CD4-positive, alpha-beta T cell treated with Interleukin-15 for 1 hour (primary cell): ENCODE measurements around the gene HDAC2.
"Not testable (repeated sequence)": the region's sequence is repeated elsewhere in the genome, so short reads cannot be mapped to it uniquely, and the experiment has no call there.

Experiments used
- DNase-seq: peaks from one replicate; pipeline ENCODE4 v3.0.0-alpha.2; 2020

The HDAC2 gene

GRCh38 chr6:113969888-113970804 lies 802 bp downstream of the HDAC2 start:
- peak; percentile 36 for DNase-seq

- no peak for DNase-seq
Measured at GRCh38 chr6:113968472-113968871, 2.5 kb downstream of the HDAC2 start.

DNA sequence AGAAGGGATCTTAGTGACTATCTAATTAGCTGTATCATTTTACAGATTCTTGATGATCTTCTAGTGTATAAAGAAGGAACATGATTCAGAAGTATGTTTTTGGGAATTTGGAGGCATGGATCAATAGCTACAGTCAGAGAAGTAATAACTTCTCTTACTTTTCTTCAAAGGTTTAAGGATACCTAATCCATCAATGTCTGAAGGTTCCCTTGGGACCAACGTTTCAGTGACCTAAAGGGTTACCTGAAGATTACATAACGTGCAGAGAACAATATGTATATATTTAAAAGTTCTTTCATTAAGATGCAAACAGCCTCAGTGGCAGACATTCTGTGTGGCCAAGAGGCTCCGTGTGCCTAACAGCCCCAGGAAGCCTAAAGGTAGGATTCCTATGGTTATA lies 3.2 kb downstream of the HDAC2 start:
- DNase-seq, result no peak

DNA sequence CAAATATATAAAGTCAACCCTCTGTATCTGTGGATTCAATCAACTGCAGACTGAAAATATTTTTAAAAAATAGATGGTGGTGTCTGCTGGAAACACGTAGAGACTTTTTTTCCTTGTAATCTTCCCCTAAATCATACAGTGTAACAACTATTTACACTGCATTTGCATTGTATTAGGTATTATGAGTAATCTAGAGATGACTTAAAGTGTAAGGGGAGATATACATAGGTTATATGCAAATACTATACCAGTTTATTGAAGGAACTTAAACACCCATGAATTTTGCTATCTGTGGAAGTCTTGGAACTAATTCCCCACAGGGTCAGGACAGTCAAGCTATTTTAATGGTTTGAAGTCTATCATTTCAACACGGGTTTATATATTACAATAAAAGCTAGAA lies 10.2 kb downstream of the HDAC2 start:
- no peak for DNase-seq

DNA sequence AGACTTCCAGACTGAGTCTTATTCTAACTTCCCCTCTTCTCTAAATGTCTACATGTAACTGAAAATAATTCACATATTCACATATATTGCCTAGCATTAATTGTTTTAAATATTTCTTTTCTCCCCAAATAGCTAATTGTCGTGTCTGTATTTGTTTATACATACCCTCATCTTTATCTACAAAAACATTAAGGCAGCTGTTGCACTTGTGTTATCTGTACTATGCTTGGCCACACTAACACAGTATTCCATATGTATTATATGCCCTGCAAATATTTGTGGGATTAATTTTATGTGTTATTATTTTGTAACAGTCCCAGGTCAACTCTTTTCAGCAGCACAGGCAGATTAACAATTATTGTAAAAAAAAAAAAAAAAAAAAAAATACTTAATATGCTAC lies 11.7 kb downstream of the HDAC2 start:
- DNase-seq, result no peak

DNA sequence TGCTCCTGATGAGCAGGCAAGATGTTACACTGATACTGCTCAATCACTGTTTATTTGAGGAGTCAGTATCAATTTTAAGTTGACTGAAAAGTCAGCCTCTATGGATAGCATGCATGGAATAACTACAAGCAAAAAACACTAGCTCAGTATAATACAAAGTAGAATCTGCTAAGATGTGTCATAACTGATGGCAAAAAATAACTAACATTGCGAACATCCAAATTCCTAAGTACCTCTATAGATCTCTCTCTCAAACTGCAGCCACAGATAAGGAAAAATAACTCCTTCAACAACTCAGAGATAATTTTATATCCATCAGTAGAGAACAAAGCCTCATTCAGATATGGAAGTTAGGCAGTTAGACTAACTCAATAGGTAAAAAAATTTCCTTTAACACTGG lies 16.3 kb downstream of the HDAC2 start:
- no peak for DNase-seq

DNA sequence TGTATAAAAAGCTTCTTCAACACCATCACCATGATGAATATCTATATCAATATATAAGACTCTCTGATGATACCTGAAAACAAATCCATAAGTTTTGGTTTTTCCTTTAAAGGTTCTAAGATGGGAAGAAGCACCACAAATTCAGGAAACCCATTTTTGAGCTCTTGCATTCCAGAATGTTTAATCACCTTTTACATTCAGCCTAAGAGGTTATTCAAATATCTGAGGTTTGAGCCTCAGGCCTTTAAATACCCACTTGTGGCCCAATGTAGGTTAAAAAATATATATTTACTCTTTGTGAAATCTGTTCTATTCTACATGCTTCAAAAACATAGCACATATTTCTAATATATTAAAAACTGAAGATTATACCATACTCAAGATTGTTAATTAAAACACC lies 17.6 kb downstream of the HDAC2 start:
- DNase-seq, result no peak

DNA sequence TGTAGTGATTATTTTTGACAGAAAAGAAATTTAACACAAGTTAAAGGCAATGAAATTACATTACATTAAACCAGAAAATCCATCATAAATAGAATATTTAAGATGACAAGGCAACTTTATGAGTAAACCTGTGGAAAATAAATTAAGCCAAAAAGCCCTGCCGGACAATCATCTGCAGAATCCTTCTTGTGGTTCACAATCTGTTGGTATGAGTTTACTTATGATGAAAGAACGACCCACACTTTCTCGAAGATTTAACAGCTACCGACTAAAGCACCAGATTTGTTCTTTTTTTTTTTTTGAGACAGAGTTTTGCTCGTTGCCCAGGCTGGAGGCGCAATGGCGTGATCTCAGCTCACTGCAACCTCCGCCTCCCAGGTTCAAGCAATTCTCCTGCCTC lies 21.4 kb downstream of the HDAC2 start:
- DNase-seq, result no peak

DNA sequence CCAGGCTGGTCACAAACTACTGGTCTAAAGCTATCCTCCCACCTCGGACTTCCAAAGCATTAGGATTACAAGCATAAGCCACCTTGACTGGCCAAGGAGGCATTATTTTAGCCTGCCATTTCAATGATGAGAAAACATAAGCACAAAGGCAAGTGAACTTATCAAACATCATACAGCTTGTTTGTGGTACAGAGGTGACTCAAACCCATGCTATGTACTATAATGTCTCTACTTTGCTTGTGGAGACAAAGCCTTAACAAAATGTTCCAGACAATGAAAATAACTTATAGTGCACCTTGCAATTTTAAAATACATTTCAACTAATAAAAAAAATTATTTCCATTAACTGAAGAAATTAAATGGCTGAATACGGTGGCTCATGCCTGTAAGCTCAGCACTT lies 26.2 kb downstream of the HDAC2 start:
- DNase-seq, result no peak

DNA sequence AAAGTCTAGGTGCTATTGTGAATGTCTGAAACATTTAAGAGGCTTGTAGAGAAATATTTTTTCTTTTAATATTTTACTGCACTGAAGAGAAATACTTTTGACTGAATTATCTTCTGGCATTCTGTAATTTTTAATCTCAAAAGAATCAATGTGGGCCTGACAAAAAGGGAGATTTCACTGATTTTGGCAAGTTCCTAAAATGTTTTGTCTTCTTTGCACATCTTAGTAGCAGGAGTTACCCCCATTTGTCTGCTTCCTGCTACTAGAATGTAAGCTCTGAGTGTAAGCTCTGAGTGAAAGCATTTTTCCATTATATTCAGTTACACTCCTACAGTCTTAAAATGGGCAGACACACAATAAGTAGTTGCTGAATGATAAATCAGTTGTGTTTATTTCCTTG lies 31.1 kb downstream of the HDAC2 start:
- DNase-seq, result no peak

GRCh38 chr6:113936093-113936934 lies 34.6 kb downstream of the HDAC2 start:
- DNase-seq, result no peak

DNA sequence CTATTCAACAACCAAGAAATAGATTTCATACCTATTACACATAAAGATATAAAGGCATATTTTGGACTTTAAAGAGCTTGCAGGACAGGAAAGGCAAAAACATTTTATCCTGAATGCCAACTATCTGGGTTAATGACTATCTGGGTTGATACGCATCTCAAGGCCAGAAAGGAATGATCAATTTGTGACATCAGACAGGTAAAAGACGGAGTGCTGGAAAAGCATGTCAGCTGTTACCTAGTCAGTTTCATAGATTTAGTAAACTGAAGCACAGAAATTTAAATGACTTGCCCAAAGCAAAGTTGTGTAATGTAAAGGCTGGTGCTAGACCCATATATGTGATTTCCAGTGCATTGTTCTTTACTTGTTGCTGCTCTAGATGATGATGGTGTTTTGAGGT lies 36.8 kb downstream of the HDAC2 start:
- DNase-seq, result no peak

GRCh38 chr6:113931907-113932306 lies 39.0 kb downstream of the HDAC2 start:
- DNase-seq, result not testable (repeated sequence)

GRCh38 chr6:113930183-113930582 lies 40.8 kb downstream of the HDAC2 start:
- no peak for DNase-seq

GRCh38 chr6:113927001-113927400 lies 43.9 kb downstream of the HDAC2 start:
- DNase-seq, result no peak

- DNase-seq, result no peak
Measured at GRCh38 chr6:113925378-113925777, 45.6 kb downstream of the HDAC2 start.

- no peak for DNase-seq
Measured at GRCh38 chr6:113924312-113924723, 46.6 kb downstream of the HDAC2 start.

- DNase-seq, result no peak
Measured at GRCh38 chr6:113923526-113923925, 47.4 kb downstream of the HDAC2 start.

DNA sequence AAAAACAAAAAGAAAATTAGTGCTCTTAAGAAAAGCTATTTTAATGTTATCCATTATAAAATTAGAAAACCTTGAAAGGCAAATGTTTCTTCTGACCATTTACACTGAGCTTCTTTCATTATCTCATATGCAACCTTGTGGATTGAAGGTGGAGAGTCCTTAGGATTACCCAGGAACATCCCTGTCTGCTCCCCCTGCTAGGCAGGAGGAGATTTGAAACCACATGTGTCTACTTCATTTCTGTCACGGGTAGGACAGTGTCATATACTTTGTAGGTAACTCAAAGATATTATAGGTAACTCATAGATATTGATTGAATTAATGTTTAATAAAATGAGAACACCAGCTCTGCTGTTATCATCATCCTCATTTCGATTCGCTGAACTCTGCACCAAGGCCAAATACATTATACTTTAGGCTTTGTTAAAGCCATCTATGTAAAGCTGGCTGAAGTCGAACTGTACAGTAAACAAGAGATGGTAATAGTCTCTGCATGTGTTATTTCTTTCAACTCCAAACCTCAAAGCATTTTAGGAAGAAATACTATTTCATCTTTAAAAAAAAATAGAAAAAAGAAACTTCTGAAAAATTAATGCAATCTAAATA lies 49.5 kb downstream of the HDAC2 start:
- DNase-seq, result no peak

DNA sequence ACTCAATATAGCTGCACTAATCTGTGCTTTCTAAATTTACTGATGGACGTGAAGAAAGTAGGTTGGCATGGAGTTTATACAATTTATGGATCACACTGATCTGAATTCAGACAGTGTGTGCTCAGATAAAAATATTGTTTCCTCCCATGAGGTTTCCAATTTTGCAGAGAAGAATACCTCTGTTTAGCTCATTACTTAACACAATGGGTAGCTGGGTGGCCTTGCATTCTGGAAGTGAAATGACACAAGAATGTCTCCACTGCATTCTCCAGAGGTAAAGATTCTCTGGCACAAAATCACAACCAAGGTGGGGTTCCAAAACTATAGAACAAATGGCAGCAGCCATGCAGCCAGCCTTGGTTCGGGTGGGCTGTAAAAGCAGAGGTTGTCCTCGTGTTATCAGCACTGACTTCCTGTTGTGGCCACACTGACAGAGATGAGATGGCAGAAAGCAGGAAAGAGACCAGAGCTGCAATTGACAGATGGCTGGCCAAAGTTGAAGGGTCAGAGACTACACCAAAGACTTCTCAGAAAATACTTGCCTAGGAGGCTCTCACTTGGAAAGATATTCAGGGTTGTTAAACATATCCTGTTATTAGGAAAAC lies 50.2 kb downstream of the HDAC2 start:
- DNase-seq, result no peak

- DNase-seq, result not testable (repeated sequence)
Measured at GRCh38 chr6:113910285-113910684, 60.7 kb downstream of the HDAC2 start.

DNA sequence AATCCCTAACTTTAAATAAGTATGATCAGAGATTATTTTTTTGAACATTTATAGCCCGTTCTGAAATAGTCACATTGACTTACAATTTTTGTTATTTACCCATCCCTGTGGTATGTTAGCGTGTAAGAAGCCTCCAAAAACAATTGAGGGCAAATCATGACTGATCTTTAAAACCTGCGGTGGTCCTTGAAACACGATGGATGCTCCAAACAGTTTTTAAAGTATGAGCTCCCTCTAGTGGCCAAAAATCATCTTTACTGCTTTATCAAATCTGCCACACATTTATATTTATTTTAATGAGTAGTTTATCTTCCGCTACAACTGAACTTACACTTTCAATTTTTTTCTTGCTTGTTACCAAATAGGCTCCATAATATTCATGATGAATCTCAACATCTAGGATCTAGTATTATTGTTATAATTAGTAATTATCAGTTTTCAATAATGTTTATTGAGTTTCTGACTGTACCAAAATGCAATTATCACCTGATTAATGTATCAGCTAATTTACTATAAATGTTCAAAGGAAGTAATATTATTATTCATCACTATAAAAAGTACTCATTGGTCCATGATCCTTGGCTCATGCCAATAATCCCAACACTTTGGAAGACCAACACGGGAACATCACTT lies 61.6 kb downstream of the HDAC2 start:
- no peak for DNase-seq

DNA sequence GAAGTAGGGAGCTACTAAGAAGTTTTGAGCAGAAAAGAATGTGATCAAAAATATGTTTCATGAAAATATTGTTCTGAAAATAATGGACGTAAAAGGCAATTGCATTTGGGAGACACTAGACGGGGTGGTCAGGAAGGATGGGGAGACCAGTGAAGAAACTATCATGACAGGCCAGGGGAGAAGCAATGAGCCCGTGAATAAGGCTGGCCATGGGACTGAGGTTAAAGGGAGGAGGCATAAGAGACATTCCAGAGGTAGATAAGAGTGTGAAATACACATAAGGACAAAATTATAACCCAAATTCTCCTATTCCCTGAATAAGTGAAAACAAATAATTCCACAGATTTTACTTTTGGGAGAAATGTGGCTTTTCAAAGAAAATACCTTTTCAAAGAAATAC lies 62.1 kb downstream of the HDAC2 start:
- DNase-seq, result no peak
